OCI-LY3 (cell line): ENCODE measurements around the gene NRDC.
A peak's percentile ranks its signal among the peaks of the same experiment; 100 is the strongest.

Experiments used
- H2AFZ ChIP-seq: fragments of 200-600, 300-600 bp; shearing (Covaris generic); 2 replicates; pipeline ENCODE4 v1.6.0; 2014; ENCODE audit warnings: antibody characterized with exemption, low read depth, low read length
- H3K27ac ChIP-seq: fragments of 200-600, 300-600 bp; sonication (generic); 2 replicates; pipeline ENCODE4 v1.5.1; 2014; ENCODE audit warnings: mild to moderate bottlenecking, low read length, moderate library complexity, mixed read lengths
- H3K27me3 ChIP-seq: fragments of 200-600, 300-600 bp; sonication (generic); 2 replicates; pipeline ENCODE4 v1.6.1; 2014; ENCODE audit warnings: low read depth, low read length, mixed read lengths
- H3K36me3 ChIP-seq: fragments of 200-600, 300-600 bp; sonication (generic); replicated peaks from 2 replicates; pipeline ENCODE3; 2014; ENCODE audit warnings: low read depth, low read length, mixed read lengths
- H3K4me1 ChIP-seq: fragments of 300-600, 200-600 bp; sonication (generic); 2 replicates; pipeline ENCODE4 v1.6.1; 2014; ENCODE audit warnings: low read length, mixed read lengths
- H3K4me2 ChIP-seq: fragments of 200-600, 300-600 bp; sonication (generic); 2 replicates; pipeline ENCODE4 v1.6.1; 2014; ENCODE audit warnings: low read length, mixed read lengths
- H3K4me3 ChIP-seq: fragments of 300-600, 200-600 bp; sonication (generic); 2 replicates; pipeline ENCODE4 v1.5.1; 2014; ENCODE audit warnings: antibody characterized with exemption, mild to moderate bottlenecking, low read length, moderate library complexity
- H3K79me2 ChIP-seq: fragments of 300-600, 200-600 bp; shearing (Covaris generic); 2 replicates; pipeline ENCODE4 v1.6.1; 2014; ENCODE audit warnings: mild to moderate bottlenecking, low read length, mixed read lengths
- H3K9ac ChIP-seq: fragments of 300-600, 200-600 bp; shearing (Covaris generic); 2 replicates; pipeline ENCODE4 v1.6.0; 2014; ENCODE audit warnings: mild to moderate bottlenecking, low read length, moderate library complexity
- H3K9me3 ChIP-seq: fragments of 200-600, 300-600 bp; shearing (Covaris generic); 2 replicates; pipeline ENCODE4 v1.6.1; 2014; ENCODE audit warnings: low read length, mixed read lengths; ENCODE audit not compliant: insufficient read depth
- H4K20me1 ChIP-seq: fragments of 200-600, 300-600 bp; sonication (generic); 2 replicates; pipeline ENCODE4 v1.6.1; 2016; ENCODE audit warnings: low read length, mixed read lengths; ENCODE audit not compliant: insufficient read depth
- EZH2phosphoT487 ChIP-seq: fragments of 200-600 bp; shearing (Covaris generic); IDR thresholded peaks from 2 replicates; pipeline ENCODE4 v1.6.1; 2018; ENCODE audit warnings: antibody characterized with exemption, mixed run types, low read depth
- TF ChIP-seq, protein P1 (sequence below): fragments of 200-600, 300-600 bp; sonication (generic); IDR thresholded peaks from 2 replicates; pipeline ENCODE4 v1.5.1; 2014; ENCODE audit warnings: antibody characterized with exemption, low read length, low read depth

NRDC gene

DNA sequence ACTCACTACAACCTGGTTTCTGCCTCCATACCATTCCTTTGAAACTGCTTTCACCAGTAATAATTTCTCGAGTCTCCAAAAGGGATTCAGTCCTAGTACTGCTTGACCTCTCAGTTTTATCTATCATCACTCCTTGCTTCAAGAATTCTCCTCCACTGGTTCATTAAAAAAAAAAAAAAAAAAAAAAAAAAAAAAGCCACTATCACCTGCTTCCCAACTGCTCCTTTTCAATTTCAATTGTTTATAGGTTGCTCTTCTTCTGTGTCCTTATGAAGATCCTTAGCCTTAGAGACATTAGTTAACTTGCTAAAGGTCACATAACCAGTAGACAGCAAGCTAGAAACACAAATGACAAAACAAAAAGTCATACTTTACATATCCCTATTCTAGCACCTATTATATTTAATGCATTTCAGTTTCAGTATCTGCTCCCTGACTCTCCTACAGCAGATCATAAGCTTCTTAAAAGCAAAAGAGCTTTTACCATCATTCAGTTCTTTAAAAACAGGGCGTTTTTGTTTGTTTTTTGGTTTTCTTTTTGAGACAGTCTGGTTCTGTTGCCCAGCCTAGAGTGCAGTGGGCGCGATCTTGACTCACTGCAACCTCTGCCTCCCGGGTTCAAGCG, 7.1 kb downstream of the NRDC start:
- no peak for TF ChIP-seq EZH2phosphoT487
- TF ChIP-seq, protein P1, sequence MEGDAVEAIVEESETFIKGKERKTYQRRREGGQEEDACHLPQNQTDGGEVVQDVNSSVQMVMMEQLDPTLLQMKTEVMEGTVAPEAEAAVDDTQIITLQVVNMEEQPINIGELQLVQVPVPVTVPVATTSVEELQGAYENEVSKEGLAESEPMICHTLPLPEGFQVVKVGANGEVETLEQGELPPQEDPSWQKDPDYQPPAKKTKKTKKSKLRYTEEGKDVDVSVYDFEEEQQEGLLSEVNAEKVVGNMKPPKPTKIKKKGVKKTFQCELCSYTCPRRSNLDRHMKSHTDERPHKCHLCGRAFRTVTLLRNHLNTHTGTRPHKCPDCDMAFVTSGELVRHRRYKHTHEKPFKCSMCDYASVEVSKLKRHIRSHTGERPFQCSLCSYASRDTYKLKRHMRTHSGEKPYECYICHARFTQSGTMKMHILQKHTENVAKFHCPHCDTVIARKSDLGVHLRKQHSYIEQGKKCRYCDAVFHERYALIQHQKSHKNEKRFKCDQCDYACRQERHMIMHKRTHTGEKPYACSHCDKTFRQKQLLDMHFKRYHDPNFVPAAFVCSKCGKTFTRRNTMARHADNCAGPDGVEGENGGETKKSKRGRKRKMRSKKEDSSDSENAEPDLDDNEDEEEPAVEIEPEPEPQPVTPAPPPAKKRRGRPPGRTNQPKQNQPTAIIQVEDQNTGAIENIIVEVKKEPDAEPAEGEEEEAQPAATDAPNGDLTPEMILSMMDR = no peak
- H3K4me1 ChIP-seq = peaks cover 7% of the 10 kb centered on the region; the same call in 1 of the 2 replicates
- H3K27ac ChIP-seq = no peak overlapping the region
- no peaks in the 10 kb centered on the region for H3K27me3 ChIP-seq
- no peak overlapping the region for H2AFZ ChIP-seq
- no peak overlapping the region for H3K4me2 ChIP-seq
- H3K4me3 ChIP-seq = no peak overlapping the region
- no peak overlapping the region for H3K9ac ChIP-seq
- H3K79me2 ChIP-seq = peaks cover 97% of the 10 kb centered on the region
- no peaks in the 10 kb centered on the region for H3K9me3 ChIP-seq
- H4K20me1 ChIP-seq = peaks cover 64% of the 10 kb centered on the region
- peaks cover 5% of the 10 kb centered on the region for H3K36me3 ChIP-seq

DNA sequence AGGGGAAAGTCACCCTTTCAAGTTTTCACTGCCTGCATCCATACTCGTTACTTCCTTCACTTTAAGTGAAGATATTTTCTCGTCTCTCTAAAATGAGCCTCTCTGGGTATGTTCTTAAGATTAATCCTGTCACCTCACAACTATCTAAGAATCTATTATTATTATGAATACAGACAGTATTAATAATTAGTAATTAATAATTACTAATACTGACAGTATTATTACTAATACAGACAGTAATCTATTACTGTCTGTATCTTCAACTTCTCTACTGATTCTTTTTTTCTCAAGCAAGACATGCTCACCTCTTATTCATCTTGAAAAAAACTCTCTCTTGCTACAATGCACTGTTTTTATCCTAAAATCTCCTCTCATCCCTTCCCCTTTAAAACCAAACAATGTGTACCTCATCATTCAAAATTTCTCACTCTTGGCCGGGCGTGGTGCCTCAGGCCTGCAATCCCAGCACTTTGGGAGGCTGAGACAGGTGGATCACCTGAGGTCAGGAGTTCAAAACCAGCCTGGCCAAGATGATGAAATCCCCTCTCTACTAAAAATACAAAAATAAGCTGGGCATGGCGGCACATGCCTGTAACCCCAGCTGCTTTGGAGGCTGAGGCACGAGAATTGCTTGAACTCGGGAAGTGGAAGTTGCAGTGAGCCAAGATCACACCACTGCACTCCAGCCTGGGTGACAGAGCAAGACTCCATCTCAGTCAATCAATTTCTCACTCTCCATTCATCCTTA, 7.8 kb downstream of the NRDC start:
- peaks cover 67% of the 10 kb centered on the region for H4K20me1 ChIP-seq
- no peak overlapping the region for H3K4me3 ChIP-seq
- H2AFZ ChIP-seq = no peak overlapping the region
- H3K9me3 ChIP-seq = no peaks in the 10 kb centered on the region
- H3K27me3 ChIP-seq = no peaks in the 10 kb centered on the region
- H3K4me1 ChIP-seq = 0 out of 2 replicates have a peak, but pooled peaks cover 6% of the 10 kb centered on the region
- TF ChIP-seq EZH2phosphoT487 = no peak
- TF ChIP-seq, protein P1 = no peak
- no peak overlapping the region for H3K27ac ChIP-seq
- H3K9ac ChIP-seq = no peak overlapping the region
- H3K4me2 ChIP-seq = no peak overlapping the region
- H3K79me2 ChIP-seq = peaks cover 97% of the 10 kb centered on the region
- peaks cover 4% of the 10 kb centered on the region for H3K36me3 ChIP-seq

DNA sequence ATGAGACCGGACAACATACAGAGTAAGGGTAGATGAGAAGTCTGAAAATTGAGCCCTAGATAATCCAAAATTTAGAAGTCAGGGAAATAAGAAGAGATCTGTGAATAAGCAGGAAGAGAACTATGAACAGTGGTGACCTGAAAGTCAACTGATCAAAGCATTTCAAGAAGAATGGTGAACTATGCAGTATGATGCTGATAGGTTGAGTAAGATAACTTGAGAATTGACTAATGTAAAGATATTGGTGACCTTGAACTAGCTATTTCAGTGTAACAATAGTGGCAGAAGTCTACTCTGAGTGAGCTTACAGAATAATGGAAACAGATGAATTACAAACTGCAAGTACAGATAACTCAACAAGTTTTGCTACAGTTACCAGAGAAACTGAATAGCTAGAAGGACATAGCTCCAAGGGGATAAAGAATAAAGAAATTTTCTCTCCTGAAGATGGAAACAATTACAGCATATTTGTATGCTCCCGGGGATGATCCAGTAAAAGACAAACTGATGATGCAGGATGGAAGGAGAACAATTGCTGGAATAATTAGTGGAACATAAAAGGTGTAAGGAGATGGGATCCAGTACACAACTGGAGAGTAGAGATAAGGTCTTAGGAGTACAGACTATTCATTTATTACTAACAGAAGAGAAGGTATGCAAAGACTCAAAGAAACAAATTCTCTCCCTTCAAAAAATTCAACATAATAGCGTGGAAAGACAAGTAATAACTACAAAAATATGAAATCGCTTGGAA, 10.9 kb downstream of the NRDC start:
- peaks cover under 1% of the 10 kb centered on the region for H3K36me3 ChIP-seq
- peaks cover 15% of the 10 kb centered on the region for H3K4me1 ChIP-seq
- no peak overlapping the region for H3K27ac ChIP-seq
- no peaks in the 10 kb centered on the region for H3K27me3 ChIP-seq
- no peak overlapping the region for H3K4me3 ChIP-seq
- no peak for TF ChIP-seq EZH2phosphoT487
- TF ChIP-seq, protein P1 = no peak
- no peaks in the 10 kb centered on the region for H3K9me3 ChIP-seq
- no peak overlapping the region for H3K4me2 ChIP-seq
- H3K79me2 ChIP-seq = peaks cover 96% of the 10 kb centered on the region
- no peak overlapping the region for H2AFZ ChIP-seq
- H4K20me1 ChIP-seq = peaks cover 58% of the 10 kb centered on the region
- no peak overlapping the region for H3K9ac ChIP-seq

DNA sequence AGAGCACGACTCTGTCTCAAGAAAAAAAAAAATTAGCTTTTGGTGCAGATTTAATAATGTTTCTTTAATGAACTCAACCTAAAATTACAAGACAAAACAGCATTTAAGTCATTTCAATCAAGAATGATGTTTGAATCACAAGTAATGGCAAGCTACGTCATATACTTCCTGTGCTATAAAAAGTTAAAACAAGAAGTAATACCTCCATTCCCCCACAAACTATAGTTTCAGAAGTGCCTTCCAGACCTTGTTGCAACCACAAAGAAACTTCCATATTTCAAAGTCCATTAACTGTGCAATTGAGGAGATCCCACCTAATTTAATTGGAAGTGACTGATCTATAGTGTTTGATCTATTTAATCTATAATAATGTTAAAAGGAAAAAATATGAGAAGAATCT, 15.1 kb downstream of the NRDC start:
- H3K79me2 ChIP-seq = peaks cover 75% of the 10 kb centered on the region
- H3K4me1 ChIP-seq = peaks cover 15% of the 10 kb centered on the region
- no peaks in the 10 kb centered on the region for H3K9me3 ChIP-seq
- no peak overlapping the region for H3K27ac ChIP-seq
- no peaks in the 10 kb centered on the region for H3K36me3 ChIP-seq
- H3K27me3 ChIP-seq = no peaks in the 10 kb centered on the region
- H4K20me1 ChIP-seq = peaks cover 52% of the 10 kb centered on the region
- peak overlapping the region; percentile 10; the same call in 1 of the 2 replicates for H3K4me2 ChIP-seq
- TF ChIP-seq, protein P1 = no peak
- no peak for TF ChIP-seq EZH2phosphoT487
- no peak overlapping the region for H3K9ac ChIP-seq
- H2AFZ ChIP-seq = no peak overlapping the region
- H3K4me3 ChIP-seq = no peak overlapping the region
